K562 (cell line): Measurements from ENCODE around the gene HES3.

Experiments
- CTCF ChIP-seq, 3 experiments: IDR thresholded peaks in 2 of 3; conservative IDR thresholded peaks in 1 of 3; 2 replicates each; pipeline ENCODE4 v1.5.1; 2011 to 2012; ENCODE audit warnings: low read length in 3 of 3, mild to moderate bottlenecking in 3 of 3, control low read depth in 2 of 3, improper control_type of control experiment in 1 of 3, inconsistent platforms in 1 of 3, low read depth in 1 of 3, mixed read lengths in 1 of 3, moderate library complexity in 1 of 3; ENCODE audit not compliant: insufficient read depth in 2 of 3
- ESRRA ChIP-seq: fragments of 450-650 bp; IDR thresholded peaks from 2 replicates; pipeline ENCODE4 v1.6.1; 2014; ENCODE audit warnings: low read depth, mild to moderate bottlenecking, moderate library complexity, borderline replicate concordance
- HMGXB4 ChIP-seq: sonication (generic); formaldehyde crosslinking; IDR thresholded peaks from 2 replicates; pipeline ENCODE4 v1.8.1; 2023; ENCODE audit warnings: mild to moderate bottlenecking, missing genetic modification reagents
- HNRNPLL ChIP-seq: fragments of 200-400 bp; formaldehyde crosslinking; IDR thresholded peaks from 2 replicates; pipeline ENCODE4 v1.6.1; 2017; ENCODE audit warnings: low read length, low read depth, mild to moderate bottlenecking; ENCODE audit not compliant: poor library complexity, severe bottlenecking
- KLF6 ChIP-seq: fragments of 250-450 bp; sonication (Bioruptor Pico); IDR thresholded peaks from 2 replicates; pipeline ENCODE4 v1.4.0; 2020; ENCODE audit warnings: mild to moderate bottlenecking, moderate library complexity, borderline replicate concordance
- NR2F6 ChIP-seq: fragments of 450-650 bp; formaldehyde crosslinking; IDR thresholded peaks from 2 replicates; pipeline ENCODE4 v1.4.0; 2020; ENCODE audit warnings: mild to moderate bottlenecking
- NRF1 ChIP-seq, 2 experiments: fragments of 450-650 bp; IDR thresholded peaks in 1 of 2; conservative IDR thresholded peaks in 1 of 2; 2 replicates each; pipeline ENCODE4 v1.6.1; 2014; ENCODE audit warnings: mild to moderate bottlenecking in 2 of 2
- POLR2AphosphoS5 ChIP-seq: IDR thresholded peaks from 2 replicates; pipeline ENCODE4 v1.6.1; 2011; ENCODE audit warnings: mild to moderate bottlenecking, low read depth, low read length, moderate library complexity; ENCODE audit not compliant: control insufficient read depth, insufficient read depth
- SLC30A9 ChIP-seq: fragments of 250-450 bp; sonication (Bioruptor Pico); IDR thresholded peaks from 2 replicates; pipeline ENCODE4 v1.8.0; 2022; ENCODE audit warnings: mild to moderate bottlenecking, moderate library complexity
- ZNF143 ChIP-seq: sonication (generic); formaldehyde crosslinking; IDR thresholded peaks from 2 replicates; pipeline ENCODE4 v1.9.0; 2022; ENCODE audit warnings: mild to moderate bottlenecking, missing genetic modification reagents

GRCh38 chr1:6275826-6276782, 32.1 kb downstream of the HES3 start:
- TF ChIP-seq ZNF143 (CRISPR knock-in tag) (no peak), POLR2AphosphoS5 (no peak), NR2F6 (CRISPR knock-in tag) (no peak), ESRRA (no peak), HNRNPLL (no peak), NRF1 (conservative IDR thresholded peaks at IDR 0.05 in 1 of 2, IDR thresholded peaks at IDR 0.05 in 1 of 2) (peak in 1 of 2 experiments; percentile 17; a peak in 1 of 4 replicates), SLC30A9 (CRISPR knock-in tag) (no peak), HMGXB4 (CRISPR knock-in tag) (no peak), KLF6 (CRISPR knock-in tag) (no peak), CTCF (IDR thresholded peaks at IDR 0.05 in 2 of 3, conservative IDR thresholded peaks at IDR 0.05 in 1 of 3; ENCODE audit: insufficient read depth in 2 of 3, low read depth in 1 of 3, low read length in 3 of 3) (no peak)
